GM12872 (cell line): Measurements from ENCODE around the gene ADGRE1.

Experiments used
- TF ChIP-seq, protein P1 (sequence below): IDR thresholded peaks from 3 replicates; pipeline ENCODE4 v1.5.1; 2011; ENCODE audit warnings: low read depth, mild to moderate bottlenecking, low read length, moderate library complexity; ENCODE audit not compliant: insufficient read depth

Gene ADGRE1

DNA sequence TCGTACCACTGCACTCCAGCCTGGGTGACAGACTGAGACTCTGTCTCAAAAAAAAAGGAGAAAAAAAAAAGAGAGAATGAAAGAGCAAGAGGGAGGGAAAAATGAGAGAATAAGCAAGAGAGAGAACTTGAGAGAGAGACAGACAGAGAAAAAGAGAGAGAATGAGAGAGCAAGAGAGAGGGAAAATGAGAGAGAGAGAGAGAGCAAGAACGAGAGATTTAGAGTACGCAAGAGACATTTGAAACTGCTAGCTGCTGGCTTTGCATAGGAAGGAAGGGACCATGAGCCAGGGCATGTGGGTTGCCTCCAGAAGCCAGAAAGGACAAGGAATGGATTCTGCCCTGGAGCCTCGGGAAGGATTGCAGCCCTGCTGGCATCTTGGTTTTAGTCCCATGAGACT, 9.6 kb upstream of the ADGRE1 start:
- TF ChIP-seq, protein P1, sequence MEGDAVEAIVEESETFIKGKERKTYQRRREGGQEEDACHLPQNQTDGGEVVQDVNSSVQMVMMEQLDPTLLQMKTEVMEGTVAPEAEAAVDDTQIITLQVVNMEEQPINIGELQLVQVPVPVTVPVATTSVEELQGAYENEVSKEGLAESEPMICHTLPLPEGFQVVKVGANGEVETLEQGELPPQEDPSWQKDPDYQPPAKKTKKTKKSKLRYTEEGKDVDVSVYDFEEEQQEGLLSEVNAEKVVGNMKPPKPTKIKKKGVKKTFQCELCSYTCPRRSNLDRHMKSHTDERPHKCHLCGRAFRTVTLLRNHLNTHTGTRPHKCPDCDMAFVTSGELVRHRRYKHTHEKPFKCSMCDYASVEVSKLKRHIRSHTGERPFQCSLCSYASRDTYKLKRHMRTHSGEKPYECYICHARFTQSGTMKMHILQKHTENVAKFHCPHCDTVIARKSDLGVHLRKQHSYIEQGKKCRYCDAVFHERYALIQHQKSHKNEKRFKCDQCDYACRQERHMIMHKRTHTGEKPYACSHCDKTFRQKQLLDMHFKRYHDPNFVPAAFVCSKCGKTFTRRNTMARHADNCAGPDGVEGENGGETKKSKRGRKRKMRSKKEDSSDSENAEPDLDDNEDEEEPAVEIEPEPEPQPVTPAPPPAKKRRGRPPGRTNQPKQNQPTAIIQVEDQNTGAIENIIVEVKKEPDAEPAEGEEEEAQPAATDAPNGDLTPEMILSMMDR: no peak

DNA sequence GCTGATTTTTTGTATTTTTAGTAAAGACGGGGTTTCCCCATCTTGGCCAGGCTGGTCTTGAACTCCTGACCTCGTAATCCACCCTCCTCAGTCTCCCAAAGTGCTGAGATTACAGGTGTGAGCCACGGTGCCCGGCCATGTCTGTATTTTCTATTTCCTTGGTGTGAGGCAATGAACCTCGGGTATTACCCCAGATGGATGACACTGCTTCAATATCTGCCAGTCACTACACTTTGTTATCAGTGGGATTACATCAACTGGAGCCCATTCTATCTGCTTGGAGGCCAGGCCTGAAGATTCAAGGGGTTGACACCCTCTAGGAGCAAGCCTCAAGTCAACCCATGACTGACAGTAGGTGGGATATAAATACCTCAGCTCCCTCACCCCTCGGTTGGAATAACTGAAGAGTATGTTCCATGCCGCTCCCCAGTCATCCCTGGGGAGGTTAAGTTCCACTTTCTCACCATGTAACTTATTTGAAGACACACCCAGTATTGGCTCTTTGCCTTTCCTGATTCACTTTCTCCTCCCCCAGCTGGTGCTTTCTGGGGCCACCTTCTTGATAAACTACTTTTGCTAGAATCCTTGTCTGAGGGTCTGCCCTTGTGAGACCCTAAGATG, 992 bp upstream of the ADGRE1 start:
- TF ChIP-seq, protein P1: no peak

DNA sequence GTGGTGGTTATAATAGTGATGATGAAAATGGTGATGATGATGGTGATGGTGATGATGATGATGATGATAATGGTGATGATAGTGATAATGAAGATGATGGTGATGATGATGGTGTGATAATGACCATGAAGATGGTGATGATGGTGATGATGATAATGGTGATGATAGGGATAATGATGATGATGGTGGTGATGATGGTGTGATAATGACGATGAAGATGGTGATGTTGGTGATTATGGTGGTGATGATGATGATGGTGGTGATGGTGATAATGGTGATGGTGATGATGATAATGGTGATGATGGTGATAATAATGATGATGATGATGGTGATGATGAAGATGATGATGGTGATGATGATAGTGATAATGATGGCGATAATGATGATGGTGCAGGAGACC, 1.6 kb downstream of the ADGRE1 start:
- TF ChIP-seq, protein P1: no peak

DNA sequence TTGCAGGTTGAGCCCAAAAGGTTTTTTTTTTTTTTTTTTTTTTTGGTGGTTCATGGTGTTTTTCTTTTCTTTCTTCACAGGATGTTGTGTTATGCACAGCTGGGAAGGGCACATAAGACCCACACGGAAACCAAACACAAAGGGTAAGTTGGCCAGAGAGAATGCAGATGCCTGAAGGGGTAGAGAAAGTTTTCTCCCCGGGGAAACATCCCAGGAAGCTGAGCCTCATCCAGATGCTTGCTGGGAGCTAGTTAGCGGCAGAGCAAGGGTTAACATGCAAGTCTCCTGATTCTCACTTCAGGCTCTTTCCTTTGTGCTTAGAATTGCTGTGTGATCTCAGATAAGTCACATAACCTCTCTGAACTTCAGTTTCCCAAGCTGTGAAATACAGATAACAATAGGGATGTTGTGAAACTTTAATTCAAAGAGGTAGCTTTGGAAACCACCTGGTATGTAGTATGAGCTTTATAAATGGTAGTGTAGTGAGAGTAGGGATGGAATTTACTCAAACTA, 3.1 kb downstream of the ADGRE1 start:
- TF ChIP-seq, protein P1: no peak

DNA sequence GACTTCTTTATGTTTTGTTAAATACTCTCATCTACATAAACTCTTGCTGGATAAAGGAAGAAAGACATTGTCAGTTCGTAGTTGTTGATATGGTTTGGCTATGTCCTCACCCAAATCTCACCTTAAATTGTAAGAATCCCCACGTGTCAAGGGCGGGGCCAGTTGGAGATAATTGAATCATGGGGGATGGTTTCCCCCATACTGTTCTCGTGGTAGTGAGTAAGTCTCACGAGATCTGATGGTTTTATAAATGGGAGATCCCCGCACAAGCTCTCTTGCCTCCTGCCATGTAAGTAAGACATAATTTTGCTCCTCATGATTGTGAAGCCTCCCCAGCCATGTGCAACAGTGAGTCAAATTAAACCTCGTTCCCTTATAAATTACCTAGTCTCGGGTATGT, 3.6 kb downstream of the ADGRE1 start:
- TF ChIP-seq, protein P1: no peak

DNA sequence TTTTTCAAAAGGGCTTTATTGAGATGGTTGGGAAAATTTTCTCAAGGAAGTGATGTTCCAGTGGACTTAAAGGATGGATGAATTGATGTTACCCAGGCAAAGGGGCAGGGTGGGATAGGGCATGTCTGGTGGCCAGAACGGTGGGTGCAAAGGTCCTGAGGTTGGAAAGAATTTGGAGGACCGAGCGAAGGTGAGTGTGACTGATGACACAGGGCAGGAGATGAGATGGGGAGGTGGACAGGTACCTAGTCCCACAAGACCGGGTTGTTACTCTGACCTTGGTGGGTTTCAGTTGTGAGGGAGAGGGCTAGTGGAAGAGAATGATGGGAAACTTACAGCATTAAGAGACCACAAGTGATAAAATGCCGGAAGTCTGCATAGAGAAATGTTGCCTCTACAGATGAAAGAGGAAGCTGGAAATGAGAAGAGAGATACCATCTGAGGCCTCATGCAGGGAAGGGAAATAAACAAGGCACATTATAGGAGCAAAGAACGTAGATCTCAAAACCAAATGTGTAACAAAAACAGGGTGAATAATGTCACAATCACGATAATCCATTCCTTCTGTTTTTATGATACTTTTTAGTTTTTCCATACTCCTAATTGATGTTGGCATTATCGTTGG, 4.5 kb downstream of the ADGRE1 start:
- TF ChIP-seq, protein P1: no peak

DNA sequence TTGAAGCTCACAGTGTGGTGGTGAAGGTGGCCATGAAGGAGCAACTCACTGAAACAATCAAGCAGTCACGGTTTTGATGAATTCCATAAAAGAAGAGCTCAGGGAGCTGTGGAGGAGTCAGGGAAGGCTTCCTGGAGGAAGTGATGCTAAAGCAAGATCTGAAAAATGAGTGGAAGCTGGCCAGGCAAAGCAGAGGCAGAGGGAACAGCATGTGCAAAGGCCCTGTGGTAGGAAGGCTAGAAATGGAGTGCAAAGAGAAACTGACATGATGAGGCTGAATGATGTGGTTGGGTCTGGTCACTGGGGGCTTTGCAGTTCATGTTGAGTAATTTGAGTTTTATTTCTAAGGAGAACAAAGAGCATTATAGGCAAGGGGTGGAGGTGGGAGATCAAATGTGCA, 6.9 kb downstream of the ADGRE1 start:
- TF ChIP-seq, protein P1: no peak
